ENCODE results near the gene AAK1. TPM values are rescaled to one million over a fixed set of nuclear protein-coding genes. Genes with fewer than 3 reads are reported as not detected.
A peak's percentile ranks its signal among the peaks of the same experiment; 100 is the strongest.

AAK1 gene
- total and polyA plus RNA-seq, 2 donors (not counting 1 experiment from before 2014, with no cell fraction given): 43.5 to 45.7 TPM

DNA sequence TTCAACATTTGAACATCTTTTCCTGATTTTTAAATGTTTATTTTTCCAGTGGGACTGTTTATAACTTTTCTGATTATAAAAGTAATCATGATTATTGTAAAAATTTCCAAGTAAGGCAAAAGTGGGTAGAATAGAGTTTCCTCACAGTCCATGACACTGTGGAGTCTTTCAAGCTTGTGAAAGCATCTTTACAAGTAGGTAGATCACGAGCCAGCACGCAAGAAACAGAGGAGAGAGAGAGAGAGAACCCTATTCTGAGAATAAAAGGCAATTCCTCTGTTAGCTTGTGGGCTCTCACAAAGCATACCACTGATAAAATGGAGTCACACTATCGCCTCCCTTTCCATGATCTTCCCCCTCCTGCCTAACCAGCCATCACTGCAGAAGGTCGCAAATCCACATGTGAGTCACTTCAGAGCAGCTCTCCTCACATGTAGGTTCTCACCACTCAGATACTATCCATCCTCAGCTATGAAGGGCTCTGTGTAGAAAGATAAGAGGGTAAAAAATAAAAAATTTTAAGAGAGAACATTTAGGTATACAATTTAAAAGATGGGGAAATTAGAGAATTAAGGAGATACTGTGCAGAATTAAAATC is 40.3 kb downstream of the AAK1 start:
- peaks cover 2% of the 10 kb centered on the region for H4K20me1 ChIP-seq (ENCODE audit: control insufficient read depth, extremely low read depth, insufficient read depth, low read length)
- H3K4me2 ChIP-seq (ENCODE audit: extremely low read depth, insufficient read depth, low read length): no peak overlapping the region
- H3K4me1 ChIP-seq (ENCODE audit: control insufficient read depth, extremely low read depth, insufficient read depth, low read length): peaks cover 7% of the 10 kb centered on the region
- H3K79me2 ChIP-seq (ENCODE audit: control insufficient read depth, insufficient read depth, low read length): peaks cover 62% of the 10 kb centered on the region
- TF ChIP-seq, protein P1, sequence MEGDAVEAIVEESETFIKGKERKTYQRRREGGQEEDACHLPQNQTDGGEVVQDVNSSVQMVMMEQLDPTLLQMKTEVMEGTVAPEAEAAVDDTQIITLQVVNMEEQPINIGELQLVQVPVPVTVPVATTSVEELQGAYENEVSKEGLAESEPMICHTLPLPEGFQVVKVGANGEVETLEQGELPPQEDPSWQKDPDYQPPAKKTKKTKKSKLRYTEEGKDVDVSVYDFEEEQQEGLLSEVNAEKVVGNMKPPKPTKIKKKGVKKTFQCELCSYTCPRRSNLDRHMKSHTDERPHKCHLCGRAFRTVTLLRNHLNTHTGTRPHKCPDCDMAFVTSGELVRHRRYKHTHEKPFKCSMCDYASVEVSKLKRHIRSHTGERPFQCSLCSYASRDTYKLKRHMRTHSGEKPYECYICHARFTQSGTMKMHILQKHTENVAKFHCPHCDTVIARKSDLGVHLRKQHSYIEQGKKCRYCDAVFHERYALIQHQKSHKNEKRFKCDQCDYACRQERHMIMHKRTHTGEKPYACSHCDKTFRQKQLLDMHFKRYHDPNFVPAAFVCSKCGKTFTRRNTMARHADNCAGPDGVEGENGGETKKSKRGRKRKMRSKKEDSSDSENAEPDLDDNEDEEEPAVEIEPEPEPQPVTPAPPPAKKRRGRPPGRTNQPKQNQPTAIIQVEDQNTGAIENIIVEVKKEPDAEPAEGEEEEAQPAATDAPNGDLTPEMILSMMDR (conservative IDR thresholded peaks at IDR 0.05 in 1 of 2, IDR thresholded peaks at IDR 0.05 in 1 of 2; ENCODE audit: low read depth in 1 of 2, low read length in 2 of 2): no peak
- TF ChIP-seq EZH2 (IDR thresholded peaks at IDR 0.05; ENCODE audit: low read length, missing control alignments): no peak
- peak in 1 of 2 donors; percentile 36 for DNase-seq (ENCODE audit: low read depth in 2 of 2)
- no peak overlapping the region for H2AFZ ChIP-seq (ENCODE audit: low read length)
- no peaks in the 10 kb centered on the region for H3K9me3 ChIP-seq (ENCODE audit: control insufficient read depth, insufficient read depth, low read depth, low read length)
- H3K27ac ChIP-seq (ENCODE audit: insufficient read depth, low read length): no peak overlapping the region
- H3K9ac ChIP-seq (ENCODE audit: insufficient read depth, low read length): no peak overlapping the region
- H3K27me3 ChIP-seq (ENCODE audit: control insufficient read depth, insufficient read depth, low read length): no peaks in the 10 kb centered on the region
- no peaks in the 10 kb centered on the region for H3K36me3 ChIP-seq (ENCODE audit: control insufficient read depth, insufficient read depth, low read length)
- no peak overlapping the region for H3K4me3 ChIP-seq (replicated peaks in 1 of 4; ENCODE audit: control extremely low read depth in 1 of 4, insufficient read depth in 1 of 4, low read depth in 3 of 4, low read length in 4 of 4)

DNA sequence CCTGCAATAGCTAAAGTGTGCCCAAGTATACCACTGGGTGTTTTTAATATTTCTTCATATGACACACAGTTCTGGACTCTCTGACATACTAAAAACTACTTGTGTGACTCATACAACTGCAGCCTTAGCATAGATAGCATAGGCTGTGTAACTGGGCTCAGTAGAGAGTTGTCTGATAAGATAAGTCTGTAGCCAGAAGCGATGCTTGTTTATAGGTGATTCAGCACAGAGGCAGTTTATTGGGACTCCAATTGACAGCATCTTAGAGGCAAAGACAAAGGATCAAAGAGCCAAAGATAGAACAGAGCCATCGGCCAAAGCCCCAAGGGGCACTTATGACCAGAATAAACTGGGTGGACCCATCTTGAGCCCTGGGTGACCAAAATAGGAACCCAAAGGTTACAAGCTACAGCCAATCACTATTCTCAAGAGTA is 42.3 kb downstream of the AAK1 start:
- peak; percentile 83 to 96 for DNase-seq (ENCODE audit: low read depth in 2 of 2)
- peak overlapping the region; percentile 18 for H3K27ac ChIP-seq (ENCODE audit: insufficient read depth, low read length)

GRCh38 chr2:69600425-69600824 is 43.1 kb downstream of the AAK1 start:
- H3K9me3 ChIP-seq (ENCODE audit: control insufficient read depth, insufficient read depth, low read depth, low read length): no peaks in the 10 kb centered on the region
- H2AFZ ChIP-seq (ENCODE audit: low read length): no peak overlapping the region
- peaks cover 9% of the 10 kb centered on the region for H3K4me1 ChIP-seq (ENCODE audit: control insufficient read depth, extremely low read depth, insufficient read depth, low read length)
- H4K20me1 ChIP-seq (ENCODE audit: control insufficient read depth, extremely low read depth, insufficient read depth, low read length): no peaks in the 10 kb centered on the region
- H3K79me2 ChIP-seq (ENCODE audit: control insufficient read depth, insufficient read depth, low read length): peaks cover 54% of the 10 kb centered on the region
- no peak overlapping the region for H3K9ac ChIP-seq (ENCODE audit: insufficient read depth, low read length)
- H3K4me3 ChIP-seq (replicated peaks in 1 of 4; ENCODE audit: control extremely low read depth in 1 of 4, insufficient read depth in 1 of 4, low read depth in 3 of 4, low read length in 4 of 4): no peak overlapping the region
- H3K27ac ChIP-seq (ENCODE audit: insufficient read depth, low read length): no peak overlapping the region
- H3K27me3 ChIP-seq (ENCODE audit: control insufficient read depth, insufficient read depth, low read length): no peaks in the 10 kb centered on the region
- no peak for DNase-seq (ENCODE audit: low read depth in 2 of 2)
- H3K36me3 ChIP-seq (ENCODE audit: control insufficient read depth, insufficient read depth, low read length): no peaks in the 10 kb centered on the region
- no peak overlapping the region for H3K4me2 ChIP-seq (ENCODE audit: extremely low read depth, insufficient read depth, low read length)
- no peak for TF ChIP-seq EZH2 (IDR thresholded peaks at IDR 0.05; ENCODE audit: low read length, missing control alignments)
- TF ChIP-seq, protein P1 (conservative IDR thresholded peaks at IDR 0.05 in 1 of 2, IDR thresholded peaks at IDR 0.05 in 1 of 2; ENCODE audit: low read depth in 1 of 2, low read length in 2 of 2): no peak

More for the DNA sequence above, 42.3 kb downstream of the AAK1 start:
- Histone ChIP-seq H3K36me3 (ENCODE audit: control insufficient read depth, insufficient read depth, low read length) (no peaks in the 10 kb centered on the region), H3K27me3 (ENCODE audit: control insufficient read depth, insufficient read depth, low read length) (no peaks in the 10 kb centered on the region), H2AFZ (ENCODE audit: low read length) (no peak overlapping the region), H3K79me2 (ENCODE audit: control insufficient read depth, insufficient read depth, low read length) (peaks cover 57% of the 10 kb centered on the region), H3K9ac (ENCODE audit: insufficient read depth, low read length) (no peak overlapping the region), H3K4me3 (replicated peaks in 1 of 4; ENCODE audit: control extremely low read depth in 1 of 4, insufficient read depth in 1 of 4, low read depth in 3 of 4, low read length in 4 of 4) (no peak overlapping the region), H3K4me1 (ENCODE audit: control insufficient read depth, extremely low read depth, insufficient read depth, low read length) (peaks cover 9% of the 10 kb centered on the region), H4K20me1 (ENCODE audit: control insufficient read depth, extremely low read depth, insufficient read depth, low read length) (no peaks in the 10 kb centered on the region), H3K9me3 (ENCODE audit: control insufficient read depth, insufficient read depth, low read depth, low read length) (no peaks in the 10 kb centered on the region), H3K4me2 (ENCODE audit: extremely low read depth, insufficient read depth, low read length) (peak overlapping the region; percentile 32)
- TF ChIP-seq, protein P1 (conservative IDR thresholded peaks at IDR 0.05 in 1 of 2, IDR thresholded peaks at IDR 0.05 in 1 of 2; ENCODE audit: low read depth in 1 of 2, low read length in 2 of 2): no peak
- no peak for TF ChIP-seq EZH2 (IDR thresholded peaks at IDR 0.05; ENCODE audit: low read length, missing control alignments)

All from fibroblast of lung (primary cell).